K562 (cell line): ENCODE results near the gene ALDH16A1. TPM values are rescaled to one million over a fixed set of nuclear protein-coding genes. Genes with fewer than 3 reads are reported as not detected.

Experiments used
- BRF1 ChIP-seq: IDR thresholded peaks from 3 replicates; pipeline ENCODE4 v1.6.1; 2011; ENCODE audit warnings: borderline replicate concordance, mild to moderate bottlenecking; ENCODE audit not compliant: insufficient read length; ENCODE audit errors: extremely low read depth
- FOS ChIP-seq: IDR thresholded peaks from 3 replicates; pipeline ENCODE4 v1.6.1; 2011; ENCODE audit not compliant: insufficient read length; ENCODE audit errors: extremely low read depth
- HMGN3 ChIP-seq: IDR thresholded peaks from 2 replicates; pipeline ENCODE4 v1.6.1; 2011; ENCODE audit warnings: borderline replicate concordance, low read depth, mild to moderate bottlenecking, mixed read lengths, low read length; ENCODE audit not compliant: insufficient read length; ENCODE audit errors: extremely low read depth
- IRF2 ChIP-seq: sonication (generic); formaldehyde crosslinking; IDR thresholded peaks from 2 replicates; pipeline ENCODE4 v1.8.1; 2022; ENCODE audit warnings: mild to moderate bottlenecking, missing genetic modification reagents
- JUND ChIP-seq, 2 experiments: IDR thresholded peaks; 2 replicates in 1 of 2; 3 replicates in 1 of 2; pipeline ENCODE4 v1.6.1; 2011; ENCODE audit warnings: borderline replicate concordance in 2 of 2, low read depth in 2 of 2, low read length in 2 of 2, improper control_type of control experiment in 1 of 2, missing biosample characterization in 1 of 2, missing genetic modification characterization in 1 of 2, missing genetic modification reagents in 1 of 2
- NCOA1 ChIP-seq: fragments of 450-650 bp; IDR thresholded peaks from 2 replicates; pipeline ENCODE4 v1.6.1; 2016; ENCODE audit warnings: low read depth
- NELFE ChIP-seq: IDR thresholded peaks from 2 replicates; pipeline ENCODE4 v1.6.1; 2011; ENCODE audit warnings: mild to moderate bottlenecking; ENCODE audit not compliant: insufficient read depth, insufficient read length
- PML ChIP-seq: IDR thresholded peaks from 2 replicates; pipeline ENCODE4 v1.6.1; 2012; ENCODE audit warnings: low read length, inconsistent platforms
- RBM15 ChIP-seq: fragments of 200-400 bp; formaldehyde crosslinking; IDR thresholded peaks from 2 replicates; pipeline ENCODE4 v1.6.1; 2018; ENCODE audit warnings: mild to moderate bottlenecking, low read length, moderate library complexity; ENCODE audit not compliant: insufficient read depth
- RBM34 ChIP-seq: fragments of 200-400 bp; formaldehyde crosslinking; IDR thresholded peaks from 2 replicates; pipeline ENCODE4 v1.6.1; 2018; ENCODE audit warnings: low read length, borderline replicate concordance; ENCODE audit not compliant: insufficient read depth
- RFX7 ChIP-seq: fragments of 250-450 bp; sonication (Bioruptor Pico); IDR thresholded peaks from 2 replicates; pipeline ENCODE4 v1.5.1; 2021; ENCODE audit warnings: mild to moderate bottlenecking
- RHOXF2B ChIP-seq: fragments of 250-450 bp; sonication (Bioruptor Pico); conservative IDR thresholded peaks from 2 replicates; pipeline ENCODE4 v1.5.1; 2021
- SMAD1 ChIP-seq: fragments of 150-350 bp; IDR thresholded peaks from 2 replicates; pipeline ENCODE4 v1.6.1; 2014; ENCODE audit warnings: low read length, low read depth; ENCODE audit not compliant: partially characterized antibody
- SMARCA5 ChIP-seq: fragments of 450-650 bp; IDR thresholded peaks from 2 replicates; pipeline ENCODE4 v1.6.1; 2016
- SMARCC2 ChIP-seq: fragments of 450-650 bp; IDR thresholded peaks from 2 replicates; pipeline ENCODE4 v1.6.1; 2017; ENCODE audit warnings: antibody characterized with exemption, moderate library complexity, mild to moderate bottlenecking, low read depth
- TAF7 ChIP-seq: fragments of 450-650 bp; IDR thresholded peaks from 2 replicates; pipeline ENCODE4 v1.6.1; 2016; ENCODE audit warnings: missing genetic modification characterization, missing compliant biosample characterization
- ZNF140 ChIP-seq: fragments of 250-450 bp; sonication (Bioruptor Pico); IDR thresholded peaks from 2 replicates; pipeline ENCODE4 v1.8.0; 2021; ENCODE audit warnings: moderate library complexity, mild to moderate bottlenecking, inconsistent platforms
- ZNF174 ChIP-seq: fragments of 250-450 bp; sonication (Bioruptor Pico); IDR thresholded peaks from 2 replicates; pipeline ENCODE4 v1.4.0; 2020; ENCODE audit warnings: mild to moderate bottlenecking
- ZNF431 ChIP-seq: sonication (generic); formaldehyde crosslinking; IDR thresholded peaks from 2 replicates; pipeline ENCODE4 v1.8.0; 2022; ENCODE audit warnings: mild to moderate bottlenecking, missing genetic modification reagents
- ZNF79 ChIP-seq: fragments of 250-450 bp; sonication (Bioruptor Pico); IDR thresholded peaks from 2 replicates; pipeline ENCODE4 v1.4.0; 2020; ENCODE audit warnings: low read depth, mild to moderate bottlenecking, moderate library complexity
- polyA plus RNA-seq, 8 experiments: library from polyadenylated mRNA; depleted of rRNA in 4 of 8; stranded (reverse) in 5 of 8; unstranded in 3 of 8; fragments of >200 nt; fragmentation: Nextera tagmentation in 2 of 8; fragmentation: Illumina TruSeq in 1 of 8; extraction: Ambion mirVana in 2 of 8; extraction: Trizol in 1 of 8; gene quantifications; 2 replicates each; pipeline versions ENCODE4 v1.2.1 to v1.2.3, GENCODE V29; 2011 to 2014; ENCODE audit warnings: inconsistent platforms in 1 of 8, missing spikeins in 1 of 8
- total RNA-seq, 7 experiments: library from RNA; depleted of rRNA in 6 of 7; stranded (reverse); fragments of >200 nt in 6 of 7; fragmentation: Illumina TruSeq in 2 of 7; extraction: Trizol in 2 of 7; gene quantifications; 2 replicates each; pipeline versions ENCODE4 v1.2.1 to v1.2.3, GENCODE V29; 2011 to 2021; ENCODE audit warnings: low replicate concordance in 1 of 7
- TF ChIP-seq, protein P1 (sequence below): fragments of 250-450 bp; sonication (Bioruptor Pico); IDR thresholded peaks from 2 replicates; pipeline ENCODE4 v1.5.0; 2021; ENCODE audit warnings: mild to moderate bottlenecking, borderline replicate concordance

The ALDH16A1 gene
- total and polyA plus RNA-seq, 9 of the 15 experiments (the other 6 are each of a cell fraction or from before 2014, with no cell fraction given), result 2.2 to 52.2 (median 7.6) TPM

DNA sequence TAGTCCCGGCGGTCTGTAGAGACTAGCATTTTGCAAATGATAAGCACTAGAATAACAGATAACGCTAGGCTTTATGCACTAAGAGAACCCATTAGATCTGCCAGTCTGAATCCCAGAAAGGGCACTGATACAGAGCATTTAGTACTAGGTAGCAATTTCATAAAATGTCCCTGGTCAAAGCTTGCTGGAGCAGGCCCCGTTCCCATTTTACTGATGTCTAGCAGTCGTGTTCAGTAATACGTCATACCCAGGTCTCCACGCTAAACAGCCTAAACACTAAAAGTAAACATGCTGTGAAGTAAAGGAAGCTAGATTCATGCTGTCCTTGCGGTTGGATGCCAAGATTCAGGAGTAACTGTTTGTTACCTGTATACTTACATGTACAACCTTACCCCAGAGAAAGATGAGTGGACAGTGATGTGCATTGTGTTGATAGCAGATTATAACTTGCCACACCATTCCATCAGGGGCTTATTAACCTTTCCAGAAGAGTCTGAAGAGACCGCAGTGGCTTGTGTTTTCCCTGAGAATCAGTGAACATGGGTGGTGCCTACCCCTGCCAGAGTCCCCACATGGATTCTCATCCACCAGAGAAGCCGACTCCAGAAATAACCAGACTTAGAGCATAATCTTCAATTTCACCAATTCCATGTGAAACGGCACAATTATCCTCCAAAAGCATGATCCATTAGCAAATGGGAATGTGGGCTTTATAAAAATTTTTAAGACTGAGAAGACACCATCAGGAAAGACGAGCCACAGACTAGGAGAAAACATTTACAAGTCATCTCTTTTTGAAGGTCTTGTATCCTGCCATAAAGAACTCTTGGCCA is 39.8 kb downstream of the ALDH16A1 start (continued):
- TF ChIP-seq, protein P1, sequence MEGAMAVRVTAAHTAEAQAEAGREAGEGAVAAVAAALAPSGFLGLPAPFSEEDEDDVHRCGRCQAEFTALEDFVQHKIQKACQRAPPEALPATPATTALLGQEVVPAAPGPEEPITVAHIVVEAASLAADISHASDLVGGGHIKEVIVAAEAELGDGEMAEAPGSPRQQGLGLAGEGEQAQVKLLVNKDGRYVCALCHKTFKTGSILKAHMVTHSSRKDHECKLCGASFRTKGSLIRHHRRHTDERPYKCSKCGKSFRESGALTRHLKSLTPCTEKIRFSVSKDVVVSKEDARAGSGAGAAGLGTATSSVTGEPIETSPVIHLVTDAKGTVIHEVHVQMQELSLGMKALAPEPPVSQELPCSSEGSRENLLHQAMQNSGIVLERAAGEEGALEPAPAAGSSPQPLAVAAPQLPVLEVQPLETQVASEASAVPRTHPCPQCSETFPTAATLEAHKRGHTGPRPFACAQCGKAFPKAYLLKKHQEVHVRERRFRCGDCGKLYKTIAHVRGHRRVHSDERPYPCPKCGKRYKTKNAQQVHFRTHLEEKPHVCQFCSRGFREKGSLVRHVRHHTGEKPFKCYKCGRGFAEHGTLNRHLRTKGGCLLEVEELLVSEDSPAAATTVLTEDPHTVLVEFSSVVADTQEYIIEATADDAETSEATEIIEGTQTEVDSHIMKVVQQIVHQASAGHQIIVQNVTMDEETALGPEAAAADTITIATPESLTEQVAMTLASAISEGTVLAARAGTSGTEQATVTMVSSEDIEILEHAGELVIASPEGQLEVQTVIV (CRISPR knock-in tag), result no peak
- TF ChIP-seq RBM15 (no peak), ZNF174 (CRISPR knock-in tag) (no peak), SMARCA5 (no peak), NELFE (no peak), RHOXF2B (peak; percentile 77; the same call in 1 of the 2 replicates), SMARCC2 (no peak), HMGN3 (no peak), RBM34 (no peak), PML (peak; percentile 88), ZNF79 (CRISPR knock-in tag) (no peak), RFX7 (CRISPR knock-in tag) (peak; percentile 73), FOS (no peak), JUND (IDR thresholded peaks at IDR 0.05; ENCODE audit: borderline replicate concordance, low read depth, low read length) (no peak), JUND (tag; IDR thresholded peaks at IDR 0.05; ENCODE audit: borderline replicate concordance, low read depth, low read length) (no peak), ZNF431 (CRISPR knock-in tag) (no peak), SMAD1 (no peak), ZNF140 (CRISPR knock-in tag) (no peak), TAF7 (no peak), IRF2 (CRISPR knock-in tag) (no peak), NCOA1 (no peak), BRF1 (no peak)
